Stimulated activated CD4-positive, alpha-beta T cell treated with anti-CD3 and anti-CD28 coated beads, Interleukin-12 subunit alpha, Interleukin-12 subunit beta, amount 100 ng/mL, for 48 hours (primary cell): ENCODE results near the gene BICRAL.

ENCODE experiments used
- DNase-seq, 3 donors: peaks; one replicate each; pipeline ENCODE4 v3.0.0-alpha.2; 2020; ENCODE audit warnings: low read depth in 2 of 3, low spot score in 1 of 3

The BICRAL gene

GRCh38 chr6:42764911-42765648, 16.8 kb upstream of the BICRAL start:
- no peak for DNase-seq

- no peak for DNase-seq
Observed at GRCh38 chr6:42766163-42766670, 15.6 kb upstream of the BICRAL start.

GRCh38 chr6:42769051-42769450, 12.8 kb upstream of the BICRAL start:
- no peak for DNase-seq

GRCh38 chr6:42769836-42770235, 12.0 kb upstream of the BICRAL start:
- DNase-seq: no peak

GRCh38 chr6:42771741-42772100, 10.1 kb upstream of the BICRAL start:
- no peak for DNase-seq

- no peak for DNase-seq
Observed at GRCh38 chr6:42774201-42774600, 7.7 kb upstream of the BICRAL start.

GRCh38 chr6:42774821-42775487, 6.9 kb upstream of the BICRAL start:
- peak; percentile 16 to 30 (median 23) for DNase-seq

GRCh38 chr6:42777126-42777822, 4.6 kb upstream of the BICRAL start:
- no peak for DNase-seq

- no peak for DNase-seq
Observed at GRCh38 chr6:42778122-42778521, 3.7 kb upstream of the BICRAL start.

- DNase-seq: no peak
Observed at GRCh38 chr6:42779521-42779920, 2.3 kb upstream of the BICRAL start.

GRCh38 chr6:42781546-42781795, 381 bp upstream of the BICRAL start:
- DNase-seq: no peak

- peak in 2 of 3 donors; percentile 57 to 58 for DNase-seq
Observed at GRCh38 chr6:42782689-42783176, 881 bp downstream of the BICRAL start.

GRCh38 chr6:42783177-42783875, 1.5 kb downstream of the BICRAL start:
- DNase-seq: peak; percentile 48 to 61 (median 57)

- no peak for DNase-seq
Observed at GRCh38 chr6:42783876-42784642, 2.2 kb downstream of the BICRAL start.

GRCh38 chr6:42784717-42785498, 3.1 kb downstream of the BICRAL start:
- DNase-seq: no peak

GRCh38 chr6:42786525-42786985, 4.7 kb downstream of the BICRAL start:
- DNase-seq: no peak

- no peak for DNase-seq
Observed at GRCh38 chr6:42787063-42787472, 5.2 kb downstream of the BICRAL start.

GRCh38 chr6:42788671-42789070, 6.8 kb downstream of the BICRAL start:
- DNase-seq: no peak

- no peak for DNase-seq
Observed at GRCh38 chr6:42790549-42791181, 8.8 kb downstream of the BICRAL start.
